Left lung (tissue), 10 donors: Measurements from ENCODE around the gene UPK3B. TPM values are rescaled to one million over a fixed set of nuclear protein-coding genes. Genes with fewer than 3 reads are reported as not detected.
A peak's percentile ranks its signal among the peaks of the same experiment; 100 is the strongest.
"Not testable (repeated sequence)": the region's sequence is repeated elsewhere in the genome, so short reads cannot be mapped to it uniquely, and the experiment has no call there.

ENCODE experiments used
- ATAC-seq: fragments of 200-7000 bp; cut with Tn5 transposase; one replicate; pipeline ENCODE4 v1.9.1; 2020; ENCODE audit warnings: moderate library complexity
- DNase-seq, 4 donors: peaks; one replicate each; pipeline ENCODE4 v3.0.0-alpha.2; 2013 to 2020
- H3K27ac ChIP-seq, 2 donors: fragments of 200-600 bp; sonication (generic) in 1 of 2; one replicate each; pipeline versions ENCODE4 v1.5.0 to v1.8.0; 2020 to 2021
- H3K27me3 ChIP-seq, 2 donors: fragments of 200-600 bp; sonication (generic) in 1 of 2; one replicate each; pipeline versions ENCODE4 v1.5.0 to v1.8.0; 2020 to 2021
- H3K36me3 ChIP-seq, 2 donors: fragments of 200-600 bp; sonication (generic) in 1 of 2; one replicate each; pipeline versions ENCODE4 v1.5.0 to v1.8.0; 2020 to 2021
- H3K4me1 ChIP-seq, 2 donors: fragments of 200-600 bp; one replicate each; pipeline ENCODE4 v1.8.0; 2021
- H3K4me3 ChIP-seq, 2 donors: fragments of 200-600 bp; sonication (generic) in 1 of 2; one replicate each; pipeline versions ENCODE4 v1.5.0 to v1.8.0; 2020 to 2021; ENCODE audit warnings: mild to moderate bottlenecking in 1 of 2
- H3K9me3 ChIP-seq, 2 donors: fragments of 200-600 bp; sonication (generic) in 1 of 2; one replicate each; pipeline versions ENCODE4 v1.5.0 to v1.8.0; 2020 to 2021
- intact Hi-C, 2 donors: fragments of 100-400 bp; cut with DNase I; formaldehyde crosslinking; loops; one replicate each; pipeline versions ENCODE4 v1.11.2 to v1.14.2; 2022
- polyA plus RNA-seq, 6 donors: library from polyadenylated mRNA; unstranded; fragments of 120-200 nt; gene quantifications; one replicate each; pipeline ENCODE4 v1.2.1, GENCODE V29; 2013; ENCODE audit not compliant: insufficient read length in 6 of 6
- total RNA-seq, 2 donors: library from RNA; stranded (reverse); fragmentation: NEBNext Ultra II Directional; extraction: Animal tissue kit (Norgen Biotek cat#: 25700); gene quantifications; one replicate each; pipeline ENCODE4 v1.2.1, GENCODE V29; 2021
- donor health status: DM: no; HTN: yes; CAD: no.
- donor health status: DM: no; HTN: no; CAD: no.

The UPK3B gene
- total and polyA plus RNA-seq, 8 donors: 5.5 to 40.8 (median 15.5) TPM

GRCh38 chr7:76497918-76498582 lies 12.3 kb upstream of the UPK3B start:
- H3K27me3 ChIP-seq, DNase-seq, H3K9me3 ChIP-seq, H3K4me3 ChIP-seq, ATAC-seq, H3K4me1 ChIP-seq, H3K27ac ChIP-seq, intact Hi-C loops: not testable (repeated sequence)
- peaks cover 0 to 24% of the 10 kb centered on the region in 2 donors for H3K36me3 ChIP-seq

DNA sequence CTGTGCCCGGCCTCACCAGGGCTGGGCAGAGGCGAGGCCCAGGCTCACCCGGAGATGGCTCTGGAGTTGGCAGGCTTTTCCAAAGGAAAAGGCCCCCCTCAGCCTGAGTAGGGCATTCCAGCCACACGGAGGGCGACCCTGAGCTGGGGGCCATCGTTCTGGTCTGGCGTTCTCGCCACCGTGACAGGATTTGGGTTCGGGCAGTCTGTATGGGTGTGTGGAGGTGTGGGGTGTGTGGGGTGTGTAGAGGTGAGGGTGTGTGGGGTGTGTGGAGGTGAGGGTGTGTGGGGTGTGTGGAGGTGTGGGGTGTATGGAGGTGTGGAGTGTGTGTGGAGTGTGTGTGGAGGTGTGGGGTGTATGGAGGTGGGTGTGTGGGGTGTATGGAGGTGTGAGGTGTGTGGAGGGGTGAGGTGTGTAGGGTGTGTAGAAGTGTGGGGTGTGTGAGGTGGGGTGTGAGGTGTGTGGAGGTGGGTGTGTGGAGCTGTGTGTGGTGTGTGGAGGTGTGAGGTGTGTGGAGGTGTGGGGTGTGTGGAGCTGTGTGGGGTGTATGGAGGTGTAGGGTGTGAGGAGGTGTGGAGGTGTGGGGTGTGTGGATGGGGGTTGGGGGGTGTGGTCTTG lies 11.7 kb upstream of the UPK3B start:
- DNase-seq, H3K9me3 ChIP-seq, H3K27me3 ChIP-seq, H3K4me1 ChIP-seq, ATAC-seq, intact Hi-C loops, H3K27ac ChIP-seq, H3K4me3 ChIP-seq: not testable (repeated sequence)
- H3K36me3 ChIP-seq: peaks cover 0 to 29% of the 10 kb centered on the region in 2 donors

DNA sequence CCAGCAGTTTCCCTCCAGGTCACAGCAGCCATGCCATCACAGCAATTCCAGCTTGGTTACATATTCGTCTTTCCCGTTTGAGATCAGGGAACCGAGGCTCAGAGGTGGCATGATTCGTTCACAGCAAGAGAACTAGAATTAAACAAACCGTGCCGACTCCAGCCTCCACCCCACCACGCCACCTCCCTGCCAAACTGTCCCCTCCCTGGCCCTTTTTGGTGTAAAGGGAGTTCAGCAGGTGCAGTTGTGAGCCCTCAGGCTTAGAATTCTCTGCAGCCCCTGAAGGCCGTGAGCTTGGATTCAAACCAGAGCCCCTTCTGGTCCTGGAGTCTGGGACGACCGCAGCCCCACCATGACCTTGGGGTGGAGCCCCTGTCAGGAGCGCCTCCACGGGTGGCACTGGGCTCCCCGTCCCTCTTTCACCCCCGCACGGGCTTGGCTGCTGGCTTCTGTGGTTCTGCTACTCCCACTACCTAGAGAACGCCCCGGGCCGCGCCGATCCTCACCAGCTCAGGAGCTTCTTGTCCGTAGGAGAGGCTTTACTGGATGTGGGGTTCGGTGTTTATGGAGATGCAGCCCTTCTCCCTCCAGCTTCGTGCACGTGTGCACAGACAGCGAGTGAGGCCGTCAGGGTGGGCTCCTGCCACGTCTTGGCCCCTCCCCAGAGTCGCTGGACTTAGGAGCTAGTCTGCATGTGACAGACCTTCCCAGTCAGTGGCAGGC lies 11.0 kb upstream of the UPK3B start:
- ATAC-seq, DNase-seq, H3K27me3 ChIP-seq, H3K4me3 ChIP-seq, H3K9me3 ChIP-seq, intact Hi-C loops, H3K27ac ChIP-seq, H3K4me1 ChIP-seq: not testable (repeated sequence)
- peaks cover 0 to 29% of the 10 kb centered on the region in 2 donors for H3K36me3 ChIP-seq

GRCh38 chr7:76499924-76500241 lies 10.5 kb upstream of the UPK3B start:
- not testable (repeated sequence) for H3K4me1 ChIP-seq, H3K9me3 ChIP-seq, H3K4me3 ChIP-seq, H3K27ac ChIP-seq, DNase-seq, H3K27me3 ChIP-seq
- peak; percentile 6 for ATAC-seq
- intact Hi-C loops: loop anchor here in 1 of 2 donors (10.0 kb wide), 1 partner anchor 495 kb away; no protein-coding TSS in a partner anchor
- peaks cover 0 to 35% of the 10 kb centered on the region in 2 donors for H3K36me3 ChIP-seq

DNA sequence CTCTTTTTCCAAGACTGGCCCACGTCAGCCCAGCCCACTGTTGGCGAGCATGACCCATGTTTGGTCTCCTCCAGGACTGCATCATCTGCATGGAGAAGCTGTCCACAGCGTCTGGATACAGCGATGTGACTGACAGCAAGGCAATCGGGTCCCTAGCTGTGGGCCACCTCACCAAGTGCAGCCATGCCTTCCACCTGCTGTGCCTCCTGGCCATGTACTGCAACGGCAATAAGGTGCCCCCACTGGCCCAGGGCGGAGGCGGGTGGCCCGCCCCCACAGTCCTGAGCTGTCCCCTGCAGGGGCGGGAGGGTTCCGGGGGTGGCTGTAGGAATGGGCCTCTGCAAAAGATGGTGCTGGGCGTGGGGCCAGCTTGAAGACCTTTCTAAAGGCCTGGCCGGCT lies 8.1 kb upstream of the UPK3B start:
- not testable (repeated sequence) for H3K9me3 ChIP-seq, H3K4me1 ChIP-seq, H3K4me3 ChIP-seq, H3K27me3 ChIP-seq, ATAC-seq, H3K27ac ChIP-seq, DNase-seq
- peaks cover 0 to 58% of the 10 kb centered on the region in 2 donors for H3K36me3 ChIP-seq
- intact Hi-C loops: loop anchor here in 1 of 2 donors (10.0 kb wide), 1 partner anchor 493 kb away; no protein-coding TSS in a partner anchor

GRCh38 chr7:76502836-76503235 lies 7.5 kb upstream of the UPK3B start:
- H3K27ac ChIP-seq, H3K4me3 ChIP-seq, H3K9me3 ChIP-seq, ATAC-seq, H3K4me1 ChIP-seq, H3K27me3 ChIP-seq: not testable (repeated sequence)
- intact Hi-C loops: loop anchor here in 1 of 2 donors (10.0 kb wide), 1 partner anchor 492 kb away; no protein-coding TSS in a partner anchor
- peak in 1 of 4 donors; percentile 37 for DNase-seq
- H3K36me3 ChIP-seq: peaks cover 0 to 61% of the 10 kb centered on the region in 2 donors

DNA sequence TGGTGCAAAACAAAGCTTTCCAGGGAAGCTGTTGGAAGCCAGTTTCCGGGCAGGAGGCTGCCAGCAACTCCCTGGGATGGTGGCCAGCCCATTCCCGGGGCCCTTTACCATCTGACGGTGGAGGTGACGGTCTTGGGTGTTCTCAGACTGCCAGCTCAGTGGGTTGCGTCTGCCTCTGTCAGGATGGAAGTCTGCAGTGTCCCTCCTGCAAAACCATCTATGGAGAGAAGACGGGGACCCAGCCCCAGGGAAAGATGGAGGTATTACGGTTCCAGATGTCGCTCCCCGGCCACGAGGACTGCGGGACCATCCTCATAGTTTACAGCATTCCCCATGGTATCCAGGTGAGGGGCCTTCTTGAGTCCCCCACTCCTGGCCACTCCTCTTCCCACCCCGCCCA lies 7.1 kb upstream of the UPK3B start:
- H3K4me3 ChIP-seq, H3K4me1 ChIP-seq, H3K27me3 ChIP-seq, ATAC-seq, H3K9me3 ChIP-seq, DNase-seq, H3K27ac ChIP-seq: not testable (repeated sequence)
- H3K36me3 ChIP-seq: peaks cover 0 to 61% of the 10 kb centered on the region in 2 donors
- intact Hi-C loops: loop anchor here in 1 of 2 donors (10.0 kb wide), 1 partner anchor 492 kb away; no protein-coding TSS in a partner anchor

GRCh38 chr7:76504351-76505167 lies 5.8 kb upstream of the UPK3B start:
- Histone ChIP-seq H3K36me3 (peaks cover 0 to 61% of the 10 kb centered on the region in 2 donors), H3K4me1 (peaks cover 0 to 11% of the 10 kb centered on the region in 2 donors)
- not testable (repeated sequence) for H3K27me3 ChIP-seq, H3K4me3 ChIP-seq, H3K27ac ChIP-seq, H3K9me3 ChIP-seq, ATAC-seq
- intact Hi-C loops: loop anchor here in 1 of 2 donors (10.0 kb wide), 1 partner anchor 490 kb away; no protein-coding TSS in a partner anchor
- peak in 1 of 4 donors; percentile 70 for DNase-seq
